GM12801 (cell line): ENCODE measurements around the gene PLA2G4A.

ENCODE experiments used
- CTCF ChIP-seq: IDR thresholded peaks from one replicate; pipeline ENCODE4 v1.5.1; 2011; ENCODE audit warnings: control low read depth; ENCODE audit not compliant: insufficient read length; ENCODE audit errors: extremely low read depth

PLA2G4A gene

GRCh38 chr1:186949173-186949572 lies 120.4 kb downstream of the PLA2G4A start:
- no peak for TF ChIP-seq CTCF

- TF ChIP-seq CTCF: no peak
Observed at GRCh38 chr1:186950547-186950946, 121.8 kb downstream of the PLA2G4A start.

GRCh38 chr1:186953876-186954275 lies 125.1 kb downstream of the PLA2G4A start:
- no peak for TF ChIP-seq CTCF

GRCh38 chr1:186957314-186957713 lies 128.6 kb downstream of the PLA2G4A start:
- no peak for TF ChIP-seq CTCF

- no peak for TF ChIP-seq CTCF
Observed at GRCh38 chr1:186958520-186958919, 129.8 kb downstream of the PLA2G4A start.

- TF ChIP-seq CTCF: no peak
Observed at GRCh38 chr1:186960861-186961260, 132.1 kb downstream of the PLA2G4A start.

GRCh38 chr1:186965847-186966246 lies 137.1 kb downstream of the PLA2G4A start:
- TF ChIP-seq CTCF: no peak

- no peak for TF ChIP-seq CTCF
Observed at GRCh38 chr1:186966456-186966855, 137.7 kb downstream of the PLA2G4A start.
